SW480 (cell line): ENCODE results near the gene OR2T4.

Experiments
- DNase-seq: peaks from one replicate; pipeline ENCODE4 v3.0.0-alpha.2; 2016; ENCODE audit warnings: low spot score

Gene OR2T4

GRCh38 chr1:248361121-248361715 is at the start of gene OR2T4:
TSS of gene OR2T4 (plus strand) at chr1:248361665. CDS start at chr1:248361665, 0 bp downstream.
- DNase-seq = no peak

GRCh38 chr1:248316796-248317195 is 44.7 kb upstream of the OR2T4 start:
- DNase-seq = no peak

GRCh38 chr1:248324468-248324867 is 37.0 kb upstream of the OR2T4 start, which contains the start of gene OR2M7:
TSS of gene OR2M7 (minus strand) at chr1:248324568. CDS start at chr1:248324568, 0 bp downstream.
- no peak for DNase-seq

GRCh38 chr1:248343451-248343850 is 18.0 kb upstream of the OR2T4 start:
- DNase-seq = no peak

- DNase-seq = no peak
Observed at GRCh38 chr1:248348475-248348874, 13.0 kb upstream of the OR2T4 start, which contains the start of gene OR14C36. TSS of gene OR14C36 (plus strand) at chr1:248348775. CDS start at chr1:248348775, 0 bp downstream.

- no peak for DNase-seq
Observed at GRCh38 chr1:248359415-248359814, 2.0 kb upstream of the OR2T4 start.

- no peak for DNase-seq
Observed at GRCh38 chr1:248366609-248367008, 5.1 kb downstream of the OR2T4 start.

GRCh38 chr1:248372394-248372793 is 10.9 kb downstream of the OR2T4 start:
- no peak for DNase-seq

- DNase-seq = no peak
Observed at GRCh38 chr1:248373761-248374160, 12.3 kb downstream of the OR2T4 start.

GRCh38 chr1:248375446-248375845 is 14.0 kb downstream of the OR2T4 start, which contains the start of gene OR2T6:
TSS of gene OR2T6 (plus strand) at chr1:248375746. CDS start at chr1:248387609, 11,863 bp downstream.
- no peak for DNase-seq

GRCh38 chr1:248376916-248377315 is 15.5 kb downstream of the OR2T4 start:
- no peak for DNase-seq

GRCh38 chr1:248380854-248381253 is 19.4 kb downstream of the OR2T4 start:
- DNase-seq = no peak

- DNase-seq = no peak
Observed at GRCh38 chr1:248388426-248388825, 27.0 kb downstream of the OR2T4 start.

GRCh38 chr1:248393050-248393449 is 31.6 kb downstream of the OR2T4 start:
- DNase-seq = no peak

- no peak for DNase-seq
Observed at GRCh38 chr1:248402748-248403147, 41.3 kb downstream of the OR2T4 start, which contains the start of gene OR2T1. TSS of gene OR2T1 (plus strand) at chr1:248403048. CDS start at chr1:248406148, 3,100 bp downstream.

GRCh38 chr1:248404024-248404423 is 42.6 kb downstream of the OR2T4 start:
- DNase-seq = peak; percentile 21

GRCh38 chr1:248406721-248407692 is 45.5 kb downstream of the OR2T4 start:
- peak; percentile 31 for DNase-seq
